GM18867 (cell line): Measurements from ENCODE around the gene REST.
A peak's percentile ranks its signal among the peaks of the same experiment; 100 is the strongest.
"Not testable (repeated sequence)": the region's sequence is repeated elsewhere in the genome, so short reads cannot be mapped to it uniquely, and the experiment has no call there.

Experiments used
- ATAC-seq: cut with Tn5 transposase; IDR thresholded peaks from one replicate; pipeline ENCODE4 v1.9.1; 2021; ENCODE audit warnings: mild to moderate bottlenecking, moderate library complexity; ENCODE audit not compliant: unreplicated experiment

The REST gene

DNA sequence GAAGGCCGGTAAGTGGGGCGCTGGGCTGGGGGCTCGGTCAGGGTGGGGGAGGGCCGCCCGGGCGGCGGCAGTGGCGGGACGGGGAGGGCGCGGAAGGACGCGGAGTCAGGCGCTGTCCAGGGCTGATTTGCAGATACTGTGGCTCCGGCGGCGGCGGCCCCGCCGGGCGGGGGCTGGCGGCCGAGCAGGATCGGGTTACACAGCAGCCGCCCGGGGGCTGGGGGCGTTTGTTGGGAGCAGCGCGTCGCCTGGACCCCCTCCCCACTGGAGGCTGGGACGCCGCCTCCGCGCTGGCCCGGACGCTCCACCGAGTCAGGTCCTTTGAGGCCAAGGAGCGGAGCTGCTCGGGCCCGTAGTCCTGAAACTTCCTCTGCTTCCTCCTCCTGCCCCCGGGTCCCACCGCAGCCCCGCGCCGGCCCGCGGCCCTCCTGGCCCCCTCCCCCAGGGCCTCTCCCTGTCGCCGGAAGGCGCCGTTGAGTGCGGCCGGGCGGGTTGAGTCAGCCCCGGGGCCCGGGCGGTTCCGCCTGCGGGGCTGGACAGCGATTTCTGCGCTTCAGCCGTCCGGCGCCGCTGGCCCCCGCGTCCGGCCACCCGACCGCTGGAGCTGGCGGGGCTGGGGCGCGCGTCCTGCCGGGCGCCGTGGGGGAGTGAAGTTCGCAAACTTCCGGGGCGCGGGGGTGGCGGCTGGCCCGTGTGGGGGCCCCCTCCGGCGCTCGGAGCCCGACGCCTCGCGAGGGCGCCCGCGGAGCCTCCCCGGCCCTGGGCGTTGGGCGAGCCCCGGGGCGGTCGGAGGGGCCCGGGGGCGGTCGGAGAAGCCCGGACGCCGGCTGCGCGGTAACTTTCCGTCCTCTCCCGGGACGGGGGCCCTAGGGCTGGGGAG, 746 bp downstream of the REST start:
- ATAC-seq = peak; percentile 69

DNA sequence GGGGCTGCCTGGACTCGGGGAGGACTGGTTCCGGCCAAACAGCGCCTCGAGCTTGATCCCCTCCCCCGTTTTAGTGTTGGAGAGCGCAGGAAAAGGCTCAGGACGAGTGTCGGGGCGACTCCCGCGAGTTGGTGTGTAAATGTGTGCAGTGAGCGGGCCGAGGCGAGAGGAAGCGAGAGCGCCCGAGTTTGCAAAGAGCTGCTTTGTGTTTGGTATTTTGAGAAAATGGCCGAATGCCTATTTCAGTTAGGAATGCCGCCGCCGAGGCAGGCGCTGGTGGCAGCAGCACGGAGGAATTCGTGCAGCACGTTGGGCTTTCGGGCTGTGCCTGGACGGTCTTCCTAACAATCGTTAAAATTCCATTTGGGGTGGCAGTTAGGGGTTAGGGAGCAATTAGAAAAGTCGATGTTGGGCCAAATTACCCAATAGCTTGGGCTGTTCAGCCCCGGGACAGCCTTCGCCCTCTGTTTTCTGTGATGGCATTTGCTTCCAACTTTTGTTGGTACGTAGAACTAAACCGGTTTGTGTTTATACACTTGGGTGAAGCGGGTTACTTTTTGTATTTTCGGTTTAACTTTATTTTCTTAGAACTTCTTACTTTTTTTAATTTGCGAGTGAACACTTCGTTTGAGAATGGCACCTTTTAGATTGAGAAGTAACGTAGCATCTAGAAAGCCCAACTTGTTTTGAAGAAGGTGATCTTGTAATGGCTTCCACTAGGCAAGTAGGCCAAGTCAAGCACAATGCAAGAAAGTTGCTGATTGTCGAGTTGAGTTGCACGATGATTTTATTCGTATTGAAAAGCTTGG, 1.6 kb downstream of the REST start:
- peak; percentile 36 for ATAC-seq

DNA sequence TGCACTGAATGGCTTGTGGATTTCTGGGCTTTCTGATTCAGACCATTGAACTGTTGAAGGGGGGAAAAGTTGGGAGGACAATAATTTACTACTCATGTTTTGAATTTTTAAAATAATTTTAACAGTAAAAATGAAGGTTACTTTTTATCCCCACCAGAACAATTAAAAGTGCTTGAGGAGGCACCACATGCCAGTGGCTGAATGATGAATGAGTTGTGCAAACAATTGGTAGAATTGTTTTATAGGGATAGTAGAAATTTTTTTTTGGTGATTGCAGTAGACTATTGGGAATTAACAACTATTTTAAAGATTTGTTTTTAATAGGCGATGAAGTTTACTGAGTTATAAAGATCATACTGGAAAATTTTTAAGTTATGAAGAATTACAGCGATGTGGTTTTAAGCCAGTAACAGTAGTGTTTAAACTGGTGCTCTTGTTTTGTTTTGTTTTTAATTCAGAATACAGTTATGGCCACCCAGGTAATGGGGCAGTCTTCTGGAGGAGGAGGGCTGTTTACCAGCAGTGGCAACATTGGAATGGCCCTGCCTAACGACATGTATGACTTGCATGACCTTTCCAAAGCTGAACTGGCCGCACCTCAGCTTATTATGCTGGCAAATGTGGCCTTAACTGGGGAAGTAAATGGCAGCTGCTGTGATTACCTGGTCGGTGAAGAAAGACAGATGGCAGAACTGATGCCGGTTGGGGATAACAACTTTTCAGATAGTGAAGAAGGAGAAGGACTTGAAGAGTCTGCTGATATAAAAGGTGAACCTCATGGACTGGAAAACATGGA, 2.7 kb downstream of the REST start:
- no peak for ATAC-seq

DNA sequence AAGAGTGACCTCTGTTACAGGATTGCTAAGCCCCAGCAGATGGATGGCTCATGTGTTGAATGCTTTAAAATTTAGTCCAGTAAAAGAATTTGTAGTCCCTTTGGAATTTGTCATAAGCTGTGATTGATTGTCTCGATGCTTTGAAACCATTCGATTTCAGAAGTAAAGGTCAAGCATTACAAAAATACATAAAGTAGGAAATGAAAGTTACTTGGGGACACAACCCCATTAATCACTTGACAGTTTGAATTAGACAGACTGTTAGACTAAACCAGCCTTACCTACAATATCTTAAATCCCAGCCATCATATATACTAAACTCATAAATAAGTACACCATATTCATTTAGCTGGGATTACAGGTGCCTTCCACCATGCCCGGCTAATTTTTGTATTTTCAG, 6.6 kb downstream of the REST start:
- peak; percentile 49 for ATAC-seq

DNA sequence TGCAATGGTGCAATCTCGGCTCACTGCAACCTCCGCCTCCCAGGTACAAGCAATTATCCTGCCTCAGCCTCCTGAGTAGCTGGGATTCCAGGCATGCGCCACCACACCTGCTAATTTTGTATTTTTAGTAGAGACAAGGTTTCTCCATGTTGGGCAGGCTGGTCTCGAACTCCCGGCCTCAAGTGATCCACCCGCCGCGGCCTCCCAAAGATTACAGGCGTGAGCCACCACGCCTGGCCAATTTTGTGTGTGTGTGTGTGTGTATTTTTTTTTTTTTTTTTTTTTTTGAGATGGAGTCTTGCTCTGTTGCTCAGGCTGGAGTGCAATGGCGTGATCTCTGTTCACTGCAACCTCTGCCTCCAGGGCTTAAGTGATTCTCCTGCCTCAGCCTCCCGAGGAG, 7.3 kb downstream of the REST start:
- not testable (repeated sequence) for ATAC-seq

DNA sequence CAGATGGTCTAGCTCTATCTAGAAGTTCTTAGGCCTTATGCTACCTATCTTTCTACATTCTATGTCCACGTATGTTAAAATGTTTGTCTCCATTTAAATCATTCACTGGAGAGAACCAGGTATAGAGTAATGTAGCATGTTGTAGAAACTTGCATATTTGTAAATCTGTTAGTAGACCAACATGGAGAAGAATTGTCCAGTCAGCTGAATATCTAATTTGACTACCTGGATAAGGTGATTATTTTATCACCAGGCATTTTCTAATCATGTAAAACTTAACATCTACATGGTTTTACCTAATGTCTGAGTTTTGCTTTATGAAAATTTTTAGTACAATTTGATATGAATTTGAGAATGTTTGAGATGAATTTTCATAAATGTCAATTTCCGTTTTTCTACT, 19.5 kb downstream of the REST start:
- no peak for ATAC-seq

DNA sequence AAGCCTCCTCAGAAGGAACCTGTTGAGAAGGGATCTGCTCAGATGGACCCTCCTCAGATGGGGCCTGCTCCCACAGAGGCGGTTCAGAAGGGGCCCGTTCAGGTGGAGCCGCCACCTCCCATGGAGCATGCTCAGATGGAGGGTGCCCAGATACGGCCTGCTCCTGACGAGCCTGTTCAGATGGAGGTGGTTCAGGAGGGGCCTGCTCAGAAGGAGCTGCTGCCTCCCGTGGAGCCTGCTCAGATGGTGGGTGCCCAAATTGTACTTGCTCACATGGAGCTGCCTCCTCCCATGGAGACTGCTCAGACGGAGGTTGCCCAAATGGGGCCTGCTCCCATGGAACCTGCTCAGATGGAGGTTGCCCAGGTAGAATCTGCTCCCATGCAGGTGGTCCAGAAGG, 22.9 kb downstream of the REST start:
- no peak for ATAC-seq

DNA sequence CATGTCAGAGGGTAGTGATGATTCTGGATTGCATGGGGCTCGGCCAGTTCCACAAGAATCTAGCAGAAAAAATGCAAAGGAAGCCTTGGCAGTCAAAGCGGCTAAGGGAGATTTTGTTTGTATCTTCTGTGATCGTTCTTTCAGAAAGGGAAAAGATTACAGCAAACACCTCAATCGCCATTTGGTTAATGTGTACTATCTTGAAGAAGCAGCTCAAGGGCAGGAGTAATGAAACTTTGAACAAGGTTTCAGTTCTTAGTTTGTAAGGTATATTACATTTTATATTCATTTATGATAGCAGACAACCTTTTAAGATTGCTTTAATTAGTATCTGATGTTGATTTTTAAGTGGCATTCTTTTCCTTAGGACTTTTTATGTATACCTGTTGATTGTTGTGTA, 24.2 kb downstream of the REST start:
- ATAC-seq = no peak

DNA sequence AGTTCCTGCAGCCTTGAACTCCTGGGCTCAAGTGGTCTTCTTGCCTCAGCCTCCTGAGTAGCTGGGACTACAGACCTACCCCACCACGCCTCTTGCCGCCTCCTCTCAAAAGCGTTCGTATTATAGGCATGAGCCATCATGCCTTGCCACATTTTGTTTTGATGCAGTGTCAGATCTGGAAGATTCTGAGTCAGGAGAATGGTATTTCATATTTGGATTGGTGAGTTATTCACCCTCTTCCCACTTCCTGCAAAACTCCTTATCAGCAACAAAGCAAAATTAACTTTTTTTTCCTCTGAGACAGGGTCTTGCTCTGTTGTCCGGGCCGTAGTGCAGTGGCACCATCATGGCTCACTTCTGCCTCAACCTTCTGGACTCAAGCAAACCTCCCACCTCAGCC, 29.6 kb downstream of the REST start:
- no peak for ATAC-seq

DNA sequence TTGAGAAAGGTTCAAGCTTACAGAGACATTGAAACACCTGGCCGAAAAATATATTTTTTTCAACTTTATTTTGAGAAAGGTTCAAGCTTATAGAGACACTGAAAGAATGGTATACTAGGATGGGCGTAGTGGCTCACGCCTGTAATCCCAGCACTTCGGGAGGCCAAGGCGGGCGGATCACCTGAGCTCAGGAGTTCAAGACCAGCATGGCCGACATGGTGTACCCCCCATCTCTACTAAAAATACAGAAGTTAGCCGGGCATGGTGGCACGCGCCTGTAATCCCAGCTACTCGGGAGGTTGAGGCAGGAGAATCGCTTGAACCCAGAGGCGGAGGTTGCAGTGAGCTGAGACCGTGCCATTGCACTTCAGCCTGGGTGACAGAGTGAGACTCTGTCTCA, 32.1 kb downstream of the REST start:
- not testable (repeated sequence) for ATAC-seq

DNA sequence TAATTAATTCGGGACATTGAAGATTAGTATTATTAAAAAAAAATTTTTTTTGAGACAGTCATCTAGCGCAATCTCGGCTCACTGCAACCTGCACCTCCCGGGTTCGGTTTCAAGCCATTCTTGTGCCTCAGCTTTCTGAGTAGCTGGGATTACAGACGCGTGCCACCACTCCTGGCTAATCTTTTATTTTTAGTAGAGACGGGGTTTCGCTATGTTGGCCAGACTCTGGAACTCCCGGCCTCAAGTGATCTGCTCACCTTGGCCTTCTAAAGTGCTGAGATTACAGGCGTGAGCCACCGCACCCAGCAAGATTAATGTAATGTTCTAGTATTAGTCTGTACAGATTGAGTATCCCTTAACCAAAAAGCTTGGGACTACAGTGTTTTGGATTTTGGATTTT, 32.7 kb downstream of the REST start:
- no peak for ATAC-seq

DNA sequence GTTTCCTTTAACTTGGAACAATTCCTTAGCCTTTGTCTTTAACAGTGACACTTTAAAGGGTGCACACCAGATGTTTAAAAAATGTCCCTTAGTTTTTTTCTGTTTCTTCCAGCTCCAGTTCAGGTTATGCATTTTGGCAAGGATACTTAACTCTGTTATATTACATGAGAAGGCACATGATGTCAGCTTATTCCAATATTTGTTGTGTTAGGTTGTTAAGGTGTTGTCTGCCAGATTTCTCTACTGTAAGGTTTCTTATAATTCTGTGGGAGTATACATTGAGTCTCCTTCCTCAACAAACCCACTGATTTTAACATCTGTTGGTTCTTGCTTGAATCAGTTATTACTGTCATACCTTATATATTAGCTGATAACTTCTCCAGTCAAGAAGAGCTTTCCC, 33.3 kb downstream of the REST start:
- ATAC-seq = no peak

DNA sequence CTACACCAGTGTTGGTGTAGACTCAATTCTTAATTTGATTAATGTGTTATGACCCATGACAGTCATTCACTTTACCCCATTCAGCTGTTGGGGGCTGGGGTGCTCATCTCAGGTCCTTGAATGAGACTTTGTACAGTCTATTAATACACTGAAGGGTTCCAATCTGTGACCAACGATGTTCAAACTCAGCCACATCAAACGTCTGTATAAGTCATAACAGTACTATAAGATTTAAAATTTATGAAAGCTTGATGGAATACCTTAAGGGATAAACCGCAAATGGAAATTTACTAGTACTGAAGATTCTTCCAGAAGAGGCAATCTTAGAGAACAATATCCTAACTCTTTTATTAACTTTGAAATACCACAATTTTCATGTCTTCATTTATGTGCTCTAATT, 33.7 kb downstream of the REST start:
- ATAC-seq = no peak

DNA sequence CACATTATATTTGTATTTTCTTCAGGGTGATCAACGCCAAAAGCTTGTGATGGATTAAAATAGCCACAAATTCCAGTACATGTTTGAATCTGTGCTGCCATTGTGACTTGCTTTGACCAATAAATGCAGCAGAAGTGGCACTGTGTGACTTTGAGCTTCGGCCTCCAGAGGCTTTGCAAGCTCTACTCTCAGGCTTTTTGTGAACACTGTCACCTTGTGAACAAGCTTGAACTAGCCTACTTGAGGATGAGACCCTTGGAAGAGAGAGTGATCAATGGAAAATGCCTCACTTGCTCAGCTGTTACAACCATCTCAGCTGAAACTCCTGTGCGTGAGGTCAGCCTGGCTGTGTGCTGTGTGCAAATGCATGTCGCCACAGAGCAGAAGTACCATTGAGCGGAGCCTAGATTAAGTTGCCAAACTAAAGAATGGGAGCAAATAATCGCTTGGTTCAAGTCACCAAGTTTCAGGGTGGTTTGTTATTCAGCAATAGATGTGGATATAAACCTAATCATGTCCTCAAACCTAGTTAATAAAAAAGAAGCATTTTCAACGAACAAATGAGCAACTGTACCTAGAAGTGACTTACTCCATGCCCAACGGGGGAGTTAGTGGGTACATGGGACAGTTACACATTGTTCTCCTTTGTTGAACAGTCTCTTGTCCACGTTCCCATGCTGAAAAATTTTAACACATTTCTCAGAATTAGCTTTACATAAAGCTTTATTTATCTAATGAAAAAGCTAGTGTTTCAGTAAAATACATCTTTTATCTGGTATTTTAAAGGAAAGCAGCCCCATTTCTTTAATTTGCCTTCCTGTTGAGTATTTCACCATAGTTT, 46.2 kb downstream of the REST start:
- no peak for ATAC-seq

DNA sequence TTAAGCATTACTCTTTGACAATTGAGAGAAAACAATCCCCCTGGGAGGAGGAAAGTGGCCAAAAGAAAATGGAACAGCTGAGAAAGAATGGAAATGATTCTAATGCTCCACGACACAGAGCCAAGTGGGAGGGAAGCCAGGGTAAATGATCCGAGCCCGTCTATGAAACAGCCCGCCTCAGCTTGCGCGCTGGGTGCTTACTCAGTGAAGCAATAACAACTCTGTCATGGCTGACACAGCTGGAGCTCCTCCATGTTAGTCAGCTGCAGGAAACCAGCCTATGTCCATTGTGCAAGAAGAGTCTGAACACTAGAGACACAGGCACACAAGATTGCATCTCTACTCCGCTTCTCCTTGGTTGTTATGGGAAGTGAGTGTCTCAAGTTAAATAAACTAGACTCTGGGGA, 50.4 kb downstream of the REST start:
- no peak for ATAC-seq

DNA sequence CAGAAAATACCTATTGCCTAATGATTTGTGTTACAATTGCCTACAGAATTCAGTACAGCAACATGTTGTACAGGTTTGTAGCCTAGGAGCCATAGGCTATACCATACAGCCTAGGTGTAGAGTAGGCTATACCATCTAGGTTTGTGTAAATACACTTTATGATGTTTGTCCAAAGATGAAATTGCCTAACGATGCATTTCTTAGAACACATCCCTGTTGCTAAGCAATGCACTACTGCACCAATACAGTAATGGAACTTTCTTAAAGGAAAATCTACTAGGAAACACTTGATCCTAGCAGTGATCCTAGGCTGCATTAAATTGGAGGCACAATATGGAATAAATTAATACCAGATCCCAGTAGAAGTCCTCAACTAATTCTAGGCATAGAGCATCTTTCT, 51.4 kb downstream of the REST start:
- no peak for ATAC-seq

DNA sequence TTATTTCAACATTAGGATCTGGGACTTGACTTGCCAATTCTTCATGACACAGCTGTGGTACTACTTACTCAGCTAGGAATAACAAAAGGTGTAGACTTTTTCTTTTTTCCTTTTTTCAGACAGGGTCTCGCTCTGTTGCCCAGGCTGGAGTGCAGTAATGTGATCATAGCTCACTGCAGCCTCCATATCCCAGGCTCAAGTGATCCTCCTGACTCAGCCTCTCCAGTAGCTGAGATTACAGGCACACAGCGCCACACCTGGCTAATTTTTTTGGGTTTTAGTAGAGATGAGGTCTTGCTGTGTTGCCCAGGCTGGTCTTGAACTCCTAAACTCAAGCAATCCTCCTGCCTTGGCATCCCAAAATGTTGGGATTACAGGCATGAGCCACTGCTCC, 53.4 kb downstream of the REST start:
- ATAC-seq = no peak

DNA sequence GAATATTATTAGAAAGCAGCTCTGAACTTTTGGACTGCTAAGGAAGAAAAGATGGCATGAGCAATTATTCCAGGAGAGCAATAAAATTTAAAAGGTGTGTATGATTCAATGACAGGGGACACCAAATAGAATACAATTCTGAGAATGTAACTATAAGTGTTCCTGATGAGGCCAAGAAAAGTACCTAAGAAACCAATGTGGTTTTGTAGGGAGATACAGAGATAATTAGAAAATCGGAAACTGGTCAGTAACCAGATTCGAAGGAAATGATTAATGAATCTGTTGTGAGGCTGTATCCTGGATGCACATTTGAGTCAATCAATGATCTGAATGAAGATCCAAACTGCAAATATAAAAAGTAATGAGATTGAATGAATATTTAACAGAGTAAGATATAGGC, 63.7 kb downstream of the REST start:
- no peak for ATAC-seq

DNA sequence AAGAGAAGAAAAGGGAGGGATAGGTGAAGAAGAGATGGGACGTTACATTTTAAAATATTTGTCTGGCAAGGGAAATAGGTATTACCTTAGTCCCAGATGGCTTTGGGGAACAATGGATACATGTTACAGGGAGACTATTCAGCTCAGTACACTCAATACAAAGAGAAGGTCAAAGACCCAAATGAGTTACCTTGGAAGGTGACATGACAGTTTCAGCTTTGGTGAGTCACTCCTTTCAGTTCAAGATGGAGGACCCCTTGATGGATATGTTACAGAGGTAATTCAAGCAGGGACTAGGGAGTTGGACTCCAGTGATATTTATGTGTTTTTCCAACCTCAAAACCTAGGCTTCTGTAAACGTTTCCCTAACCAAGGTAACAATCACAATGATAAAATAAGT, 64.7 kb downstream of the REST start:
- ATAC-seq = no peak

DNA sequence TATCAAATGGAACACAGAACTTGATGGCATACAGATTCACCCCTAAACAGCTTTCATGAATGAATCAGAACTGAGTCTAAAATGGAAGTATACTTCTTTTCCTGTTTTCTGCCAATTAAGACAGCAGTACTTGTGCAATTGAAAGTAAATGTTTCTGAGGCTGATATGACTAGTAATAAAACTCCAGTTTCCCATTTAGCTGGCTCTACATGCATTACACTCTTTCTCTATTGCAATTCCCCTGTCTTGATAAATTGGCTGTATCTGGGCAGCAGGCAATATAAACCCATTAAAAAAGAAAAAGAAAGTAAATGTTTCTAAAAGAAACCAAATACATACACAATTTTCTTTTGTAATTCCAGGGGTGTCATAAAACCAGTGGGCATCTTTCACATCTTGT, 65.1 kb downstream of the REST start:
- ATAC-seq = no peak

DNA sequence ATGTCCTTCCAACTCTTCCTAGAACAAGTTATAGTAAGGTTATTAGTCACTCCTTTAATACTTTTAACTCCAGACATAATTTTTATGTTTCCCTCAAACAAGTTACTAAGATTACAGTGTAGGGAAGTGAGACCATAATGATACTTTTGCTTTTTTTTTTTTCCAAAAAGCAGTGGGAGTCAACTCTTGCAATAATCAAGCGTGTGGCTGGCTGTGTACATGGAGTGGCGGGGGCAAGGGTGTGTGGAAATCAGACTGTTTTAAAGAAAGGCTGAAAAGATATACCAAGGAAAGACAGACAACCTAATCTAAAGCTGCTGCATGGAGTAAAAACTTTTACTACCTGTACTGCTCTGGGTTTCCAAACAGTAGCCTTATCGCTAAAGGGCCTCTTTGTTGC, 65.6 kb downstream of the REST start:
- no peak for ATAC-seq
